ENCODE results near the gene IRAK1. TPM values are rescaled to one million over a fixed set of nuclear protein-coding genes. Genes with fewer than 3 reads are reported as not detected.

The IRAK1 gene
- 10 to 100 TPM in 11 of 12 donors, not detected in 1; 27.7 to 48.5 (median 39.2) TPM for polyA plus RNA-seq (ENCODE audit: insufficient read length in 12 of 12)
- long read RNA-seq, donor 1, partial matches to known transcripts, result 7 of 10 reads
- long read RNA-seq, donor 1, other reads (novel, unspliced or antisense), result 0 of 10 reads
- long read RNA-seq, donor 2, partial matches to known transcripts, result 0 of 5 reads
- long read RNA-seq, donor 2, other reads (novel, unspliced or antisense), result 0 of 5 reads
- long read RNA-seq, donor 3, partial matches to known transcripts, result 0 of 2 reads
- long read RNA-seq, donor 3, other reads (novel, unspliced or antisense), result 0 of 2 reads
- long read RNA-seq, donor 4, partial matches to known transcripts, result 0 of 2 reads
- long read RNA-seq, donor 4, other reads (novel, unspliced or antisense), result 0 of 2 reads
- long read RNA-seq, donor 5, partial matches to known transcripts, result 0 of 2 reads
- long read RNA-seq, donor 5, other reads (novel, unspliced or antisense), result 0 of 2 reads
- long read RNA-seq, donor 6, partial matches to known transcripts, result 0 of 4 reads
- long read RNA-seq, donor 6, other reads (novel, unspliced or antisense), result 0 of 4 reads
- long read RNA-seq, donor 7, partial matches to known transcripts, result 0 of 2 reads
- long read RNA-seq, donor 7, other reads (novel, unspliced or antisense), result 0 of 2 reads
- long read RNA-seq, donor 8, partial matches to known transcripts, result 0 of 5 reads
- long read RNA-seq, donor 8, other reads (novel, unspliced or antisense), result 0 of 5 reads
- long read RNA-seq, donor 9, partial matches to known transcripts, result 0 of 3 reads
- long read RNA-seq, donor 9, other reads (novel, unspliced or antisense), result 0 of 3 reads
- long read RNA-seq, donor 10, partial matches to known transcripts, result 0 of 1 reads
- long read RNA-seq, donor 10, other reads (novel, unspliced or antisense), result 0 of 1 reads
- long read RNA-seq, donor 11, partial matches to known transcripts, result 0 of 3 reads
- long read RNA-seq, donor 11, other reads (novel, unspliced or antisense), result 0 of 3 reads

DNA sequence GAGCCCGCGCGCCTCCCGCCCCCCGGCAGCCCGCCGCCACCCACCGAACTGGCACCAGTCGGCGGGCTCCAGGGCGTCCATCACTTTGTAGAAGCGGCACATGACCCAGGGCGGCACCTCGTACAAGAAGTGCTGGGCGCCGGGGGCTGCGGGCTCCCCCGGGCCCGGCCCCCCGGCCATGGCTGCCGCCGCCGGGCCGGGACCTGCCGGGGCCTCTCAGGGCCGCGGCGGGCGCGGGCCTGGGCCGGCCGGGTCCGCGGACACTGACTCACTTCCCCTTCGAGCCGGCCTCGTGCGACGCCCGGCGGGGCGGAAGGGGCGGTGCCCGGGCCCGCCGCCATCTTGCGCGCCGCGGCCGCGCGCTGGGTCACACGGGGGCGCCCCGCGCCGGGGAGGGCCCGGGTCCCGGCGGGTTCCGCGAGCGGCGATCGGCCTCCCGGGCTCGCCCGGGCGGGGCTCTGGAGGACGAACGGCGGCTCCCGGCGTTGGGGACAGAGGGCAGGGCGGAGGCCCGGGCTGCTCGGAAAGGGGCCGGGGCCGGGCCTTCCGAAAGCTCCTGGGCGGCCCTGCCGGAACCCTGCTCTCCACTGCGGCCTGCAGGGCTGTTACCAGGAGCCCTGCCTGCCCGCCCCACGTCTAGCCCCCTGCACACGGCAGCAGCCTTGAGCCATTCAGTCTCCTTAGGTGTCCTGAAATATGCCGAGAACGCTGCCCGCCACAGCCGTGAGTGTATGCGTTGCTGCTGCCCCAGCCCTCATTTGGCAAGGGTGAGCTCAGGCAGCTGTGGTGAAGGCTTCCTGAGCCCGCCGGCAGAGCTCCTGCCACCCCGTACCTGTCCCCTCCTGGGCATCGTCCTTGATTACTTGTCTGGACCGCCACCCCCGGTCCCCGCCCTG, at the start of gene IRAK1:
Gene IRAK1, minus strand, starts transcription at position 270 of the 896 bp plus-strand sequence. Its CDS starts 90 bp downstream, at position 180.
- DNase-seq, result peak; percentile 14

DNA sequence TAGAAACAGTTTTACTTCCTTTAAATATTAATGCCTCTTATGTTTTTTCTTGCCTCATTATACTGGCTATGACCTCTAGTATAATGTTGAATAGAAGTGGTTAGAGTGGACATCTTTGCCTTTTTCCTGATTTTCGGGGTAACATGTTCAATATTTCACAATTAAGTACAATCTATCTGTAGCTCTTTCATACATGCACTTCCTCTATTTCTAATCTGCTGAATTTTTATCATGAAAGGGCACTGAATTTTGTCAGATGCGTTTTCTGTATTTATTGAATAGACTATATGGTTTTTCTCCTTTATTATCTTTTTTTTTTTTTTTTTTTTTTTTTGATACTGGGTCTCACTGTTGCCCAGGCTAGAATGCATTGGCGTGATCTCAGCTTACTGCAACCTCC, 48.9 kb upstream of the IRAK1 start:
- no peak for DNase-seq

GRCh38 chrX:154064637-154065435, 45.1 kb upstream of the IRAK1 start:
- no peak for DNase-seq

GRCh38 chrX:154063234-154063633, 43.5 kb upstream of the IRAK1 start:
- no peak for DNase-seq

DNA sequence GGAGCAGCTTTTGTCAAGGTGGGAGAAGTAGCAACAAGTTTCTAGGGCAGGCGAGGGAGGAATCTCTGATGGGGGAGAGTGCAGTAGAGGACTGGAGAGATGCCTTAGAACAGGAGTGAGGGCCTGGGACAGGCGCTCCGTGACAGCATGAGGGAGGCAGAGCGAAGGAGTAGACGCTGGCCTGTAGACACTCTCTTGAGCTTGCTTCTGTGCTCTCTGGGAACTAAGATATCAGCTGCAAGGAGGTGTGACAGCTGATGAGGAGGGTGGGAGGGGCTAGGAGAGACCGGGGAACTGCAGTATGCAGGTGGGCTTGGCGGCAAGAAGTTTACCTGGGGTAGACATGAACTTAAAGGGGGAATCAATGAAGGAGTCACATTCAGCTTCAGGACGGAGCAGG, 42.1 kb upstream of the IRAK1 start:
- DNase-seq, result no peak

DNA sequence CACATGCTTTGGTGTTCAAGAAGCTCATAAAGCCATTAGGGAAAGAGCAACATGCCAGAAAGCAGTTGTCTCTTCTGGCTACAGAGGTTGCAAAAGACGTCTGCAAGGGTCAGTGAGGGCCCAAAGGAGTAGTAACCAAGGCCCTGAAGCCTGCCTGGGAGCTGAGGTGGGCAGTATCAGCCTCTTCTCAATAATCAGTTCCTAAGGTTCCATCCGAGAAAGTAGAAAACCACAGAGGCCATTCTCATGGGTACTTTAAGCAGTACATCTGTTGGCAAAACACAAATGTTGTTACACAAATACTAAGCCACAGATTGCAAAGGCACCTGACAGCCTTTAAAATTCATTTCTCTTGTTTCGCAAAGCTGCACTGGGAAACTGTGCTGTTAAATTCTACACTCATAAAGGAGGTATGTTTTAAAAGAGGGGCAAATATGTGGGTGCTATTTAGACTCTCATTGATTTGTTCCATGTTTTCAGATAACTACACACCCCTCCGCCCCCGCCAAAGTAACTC, 40.1 kb upstream of the IRAK1 start:
- DNase-seq, result no peak

GRCh38 chrX:154059231-154059630, 39.5 kb upstream of the IRAK1 start:
- DNase-seq, result no peak

DNA sequence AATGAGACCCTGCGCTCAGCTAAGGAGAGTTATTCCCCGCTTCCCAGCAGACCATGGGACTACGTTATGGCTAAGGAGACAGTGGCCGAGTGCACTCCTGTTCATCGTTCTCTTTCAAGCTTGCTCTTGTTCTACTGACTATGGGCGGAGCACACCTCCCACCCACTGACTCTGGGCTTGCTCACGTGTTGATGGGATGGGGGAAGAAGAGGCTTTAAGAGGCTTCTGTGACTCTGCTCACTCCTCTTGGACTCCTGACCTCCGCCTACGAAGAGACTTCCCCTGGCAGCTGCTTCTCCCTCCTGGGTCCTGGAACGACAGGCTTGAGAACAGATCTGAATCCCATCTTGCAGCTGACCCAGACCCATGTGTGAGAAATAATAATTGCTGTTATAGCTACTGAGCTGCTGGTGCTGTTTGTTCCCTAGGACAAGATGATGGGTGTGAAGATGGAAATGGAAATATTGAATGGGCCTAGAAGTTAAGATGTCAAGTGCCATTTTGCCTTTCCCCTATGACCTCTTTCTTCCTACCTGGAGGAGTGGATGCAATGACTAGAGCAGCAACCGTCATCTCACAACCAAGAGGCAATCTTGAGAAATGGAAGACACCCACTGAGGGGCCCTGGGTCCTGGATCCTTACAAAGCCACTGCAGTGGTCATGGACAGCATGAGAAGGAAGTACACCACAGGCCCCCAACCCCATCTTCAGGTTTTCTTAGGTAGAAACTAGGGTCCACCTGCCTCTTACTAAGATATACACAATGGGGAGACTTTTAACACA, 38.7 kb upstream of the IRAK1 start:
- DNase-seq, result no peak

DNA sequence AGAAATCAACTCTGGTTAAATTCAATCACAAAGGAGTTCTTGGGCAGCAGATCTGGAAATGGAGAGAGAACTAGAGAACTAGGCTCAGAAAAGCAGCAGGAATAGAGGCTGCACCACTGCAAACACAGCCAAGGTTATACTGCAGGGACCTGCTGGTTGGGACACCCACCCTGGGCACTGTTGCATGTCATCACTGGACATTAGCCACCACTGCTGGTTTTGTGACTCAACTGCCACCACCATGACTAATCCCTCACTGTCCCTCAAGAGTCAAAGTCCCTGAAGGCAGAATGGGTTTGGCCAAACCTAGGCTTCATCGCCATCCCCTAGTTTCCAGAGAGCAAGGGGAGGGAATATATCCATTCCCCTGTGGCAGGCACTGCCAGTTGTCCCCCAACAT, 38.1 kb upstream of the IRAK1 start:
- DNase-seq, result no peak

- no peak for DNase-seq
These were observed 37.1 kb upstream of the IRAK1 start for GRCh38 chrX:154056770-154057241.

GRCh38 chrX:154051201-154051810, 31.6 kb upstream of the IRAK1 start:
- peak; percentile 66 for DNase-seq

DNA sequence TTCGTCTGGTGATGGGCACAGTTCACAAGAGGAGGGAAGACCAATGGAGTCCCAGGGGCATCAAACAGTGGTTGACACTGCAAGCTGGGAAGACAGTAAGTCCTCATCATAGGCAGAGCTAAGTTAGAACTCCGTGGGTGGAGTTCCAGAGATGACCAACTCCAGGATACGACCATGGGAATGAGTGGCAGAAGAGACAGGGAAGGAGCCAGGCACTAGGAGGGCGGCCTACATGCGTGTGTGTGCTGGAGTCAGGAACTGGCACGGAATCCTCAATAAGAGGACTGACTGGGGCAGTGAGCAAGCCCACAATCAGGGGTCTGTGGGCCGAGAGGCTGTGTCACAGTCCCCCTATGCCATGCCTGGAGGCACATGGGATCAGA, 30.4 kb upstream of the IRAK1 start:
- no peak for DNase-seq

DNA sequence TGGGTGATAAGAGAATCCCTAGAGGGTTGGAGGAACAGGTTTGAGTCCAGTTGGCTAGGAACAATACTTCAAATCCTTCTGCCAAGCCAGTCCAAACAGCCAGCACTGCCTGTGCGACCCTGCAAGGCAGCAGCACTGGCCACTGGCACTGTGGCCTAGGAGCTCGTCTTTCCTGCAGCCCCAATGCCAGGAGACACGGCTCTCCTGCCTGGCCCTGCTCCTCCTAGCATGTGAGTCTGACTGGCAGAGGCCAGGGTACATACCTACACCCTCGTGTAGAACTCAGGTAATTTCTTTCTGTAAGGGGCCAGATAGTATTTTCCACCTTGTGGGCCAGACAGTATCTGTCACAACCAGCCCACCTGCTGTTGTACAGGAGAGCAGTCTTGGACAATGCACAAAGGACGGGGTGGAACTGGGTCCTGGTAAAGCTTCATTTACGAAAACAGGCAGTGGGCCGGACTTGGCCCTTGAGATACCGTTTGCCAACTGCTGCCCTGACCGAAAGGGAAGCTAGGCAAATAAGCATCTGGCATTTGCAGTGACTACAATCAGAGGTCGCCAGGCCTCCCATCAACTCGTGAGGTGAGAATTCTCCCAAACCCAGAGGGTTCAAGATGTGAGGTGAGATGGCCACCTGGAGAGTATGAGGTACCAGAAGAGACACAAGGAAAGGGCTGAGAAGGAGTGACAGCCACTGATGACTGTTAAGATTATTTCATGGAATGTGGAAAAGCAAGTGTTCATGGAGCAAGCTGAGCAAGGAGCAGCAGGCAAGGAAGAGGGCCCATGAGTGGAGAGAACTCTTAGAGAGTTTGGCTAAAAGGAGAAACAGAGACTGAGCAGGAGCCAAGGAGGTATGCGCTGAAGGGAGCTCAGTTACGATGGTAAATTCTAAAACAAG, 29.8 kb upstream of the IRAK1 start:
- DNase-seq, result no peak

GRCh38 chrX:154048398-154048797, 28.7 kb upstream of the IRAK1 start:
- DNase-seq, result no peak

DNA sequence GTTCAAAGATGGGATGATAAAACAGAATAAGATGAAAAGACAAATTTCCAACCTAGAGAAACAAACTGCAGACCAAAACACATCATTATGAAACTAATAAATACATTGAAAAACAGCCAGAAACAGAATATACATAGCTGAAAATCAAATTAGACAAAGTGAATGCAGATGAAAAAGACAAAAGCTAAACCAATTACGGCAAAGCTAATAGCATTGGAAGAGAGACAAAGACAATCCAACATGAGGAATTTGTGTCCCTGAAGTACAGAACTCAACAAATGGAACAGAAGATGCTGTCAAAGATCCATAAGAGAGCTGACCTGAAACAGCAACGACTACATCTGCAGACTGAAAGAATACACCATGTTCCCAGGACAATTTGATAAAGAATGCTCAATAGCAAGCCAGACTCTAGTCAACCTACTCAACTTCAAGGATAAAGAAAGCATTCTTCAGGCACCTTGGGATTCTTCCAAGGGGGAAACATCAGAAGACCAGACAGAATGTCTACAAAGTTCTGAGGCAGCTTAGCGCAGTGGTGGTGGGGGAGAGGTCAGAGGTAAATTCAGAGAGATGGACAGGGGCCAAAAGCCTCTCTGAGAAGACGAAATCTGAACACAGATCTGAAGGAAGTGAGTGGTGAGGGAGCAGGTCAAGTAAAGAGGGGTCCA, 27.4 kb upstream of the IRAK1 start:
- peak; percentile 22 for DNase-seq

DNA sequence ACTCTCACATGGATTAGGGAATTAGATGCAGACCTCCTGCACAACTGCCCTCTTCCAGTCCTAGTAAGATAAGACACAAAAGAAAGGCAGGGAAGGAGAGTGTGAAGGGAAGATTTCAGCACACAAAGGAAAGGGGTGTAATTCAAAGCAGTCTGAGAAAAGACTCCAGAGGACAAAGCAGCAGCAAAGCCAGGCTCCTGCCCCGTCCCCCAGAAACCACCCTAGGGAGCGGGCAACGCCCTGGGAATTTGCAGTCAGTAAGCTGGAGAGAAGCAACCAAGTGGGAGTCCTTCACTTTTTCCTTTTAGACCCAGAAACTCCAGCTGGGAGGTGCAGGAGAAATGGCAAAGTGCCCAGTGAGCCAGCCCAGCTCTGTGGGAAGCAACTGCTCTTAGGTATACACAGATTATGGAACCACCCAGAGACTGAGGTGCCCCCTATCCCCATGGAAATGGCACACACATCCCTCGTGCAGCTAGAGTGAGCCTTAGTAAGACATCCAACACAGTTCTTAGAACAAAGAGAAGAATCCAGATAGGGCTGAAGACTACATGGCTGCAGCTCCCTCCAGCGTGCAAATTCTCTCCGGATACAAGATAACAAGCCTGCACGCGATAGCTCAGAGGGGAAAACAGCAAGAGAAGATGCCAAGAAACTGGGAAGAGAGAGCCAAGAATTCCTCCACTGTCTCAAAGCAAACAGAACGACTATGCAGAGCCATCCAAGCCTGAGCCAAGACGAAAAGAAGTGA, 26.5 kb upstream of the IRAK1 start:
- peak; percentile 62 for DNase-seq

- DNase-seq, result no peak
These were observed 24.4 kb upstream of the IRAK1 start for GRCh38 chrX:154044091-154044490.
